Hematopoietic multipotent progenitor cell treated with erythropoietin and hydrocortisone succinate and interleukin-3 and kit ligand, for 8 days (in vitro differentiated cells): ENCODE measurements around the gene CFAP65.

Source experiments
- DNase-seq: peaks from one replicate; pipeline ENCODE4 v3.0.0-alpha.2; 2015

Gene CFAP65

DNA sequence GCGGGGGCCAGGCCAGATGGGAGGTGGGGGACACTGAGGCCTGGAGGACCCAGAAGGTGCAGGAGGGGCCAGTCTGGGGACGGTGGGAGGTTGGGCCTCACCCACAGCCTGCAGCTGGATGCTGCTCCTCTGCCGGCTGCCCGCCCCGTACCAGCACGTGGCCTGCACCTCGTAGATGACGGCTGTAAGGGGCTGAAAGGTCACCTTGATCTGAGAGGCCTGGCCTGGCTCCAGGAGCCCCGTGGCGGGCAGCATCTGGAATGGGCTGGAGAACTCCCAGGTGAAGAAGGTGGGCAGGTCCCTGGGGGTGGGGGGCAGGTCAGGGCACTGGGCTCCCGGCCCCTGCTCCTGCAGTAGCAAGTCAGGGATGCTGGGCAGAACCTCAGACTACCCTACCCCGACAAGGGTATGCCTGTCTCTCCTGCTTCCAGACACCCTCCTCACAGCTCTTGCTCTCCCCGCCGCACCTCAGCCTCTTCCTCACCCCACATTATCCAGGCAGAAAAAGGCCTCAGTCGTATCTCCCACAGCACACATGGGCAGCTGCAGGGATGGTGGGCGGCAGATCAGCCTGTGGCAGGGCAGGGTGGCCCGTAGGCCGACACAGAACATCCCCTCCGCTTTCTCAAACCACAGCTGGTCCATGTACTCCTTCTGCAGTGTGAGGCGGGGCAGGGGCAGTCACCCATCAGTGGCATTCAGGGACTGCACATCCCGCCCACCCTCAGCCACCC, 10.1 kb downstream of the CFAP65 start:
- DNase-seq = no peak

DNA sequence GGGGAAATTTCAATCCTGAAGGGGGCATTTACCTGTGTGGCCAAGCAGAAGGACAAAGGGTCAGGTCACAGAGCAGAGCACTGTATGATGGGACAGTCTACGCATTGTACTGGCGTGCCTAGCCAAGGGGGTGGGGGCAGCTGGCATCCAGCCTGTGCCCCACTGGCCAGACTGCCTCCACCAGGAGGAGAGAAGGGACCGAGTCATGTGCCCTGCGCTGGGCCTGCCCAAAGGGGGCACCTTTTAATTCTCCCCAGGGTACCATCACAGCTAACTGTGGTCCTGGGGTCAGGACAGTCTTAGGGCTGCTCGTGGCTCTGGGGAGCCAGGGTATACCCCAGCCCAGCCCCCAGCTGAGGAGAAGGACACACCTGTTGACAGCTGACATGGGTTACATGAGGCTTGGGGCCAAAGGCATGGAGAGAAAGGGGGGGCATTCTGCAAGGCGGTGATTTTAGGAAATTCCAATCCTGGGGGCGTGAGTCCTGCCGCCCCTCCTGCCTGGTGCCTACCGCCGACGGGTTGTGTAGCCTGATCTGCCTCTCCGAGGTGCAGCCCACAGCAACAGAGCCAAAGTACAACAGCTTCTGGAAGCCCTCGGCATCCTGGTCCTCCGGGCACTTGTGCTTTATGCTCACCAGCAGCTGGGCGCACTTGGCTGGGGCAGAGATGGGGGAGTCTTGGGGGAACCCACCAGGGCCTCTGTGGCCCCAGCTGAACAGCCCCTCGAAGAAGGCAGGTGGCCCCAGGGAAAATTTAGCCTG, 11.0 kb downstream of the CFAP65 start:
- no peak for DNase-seq

DNA sequence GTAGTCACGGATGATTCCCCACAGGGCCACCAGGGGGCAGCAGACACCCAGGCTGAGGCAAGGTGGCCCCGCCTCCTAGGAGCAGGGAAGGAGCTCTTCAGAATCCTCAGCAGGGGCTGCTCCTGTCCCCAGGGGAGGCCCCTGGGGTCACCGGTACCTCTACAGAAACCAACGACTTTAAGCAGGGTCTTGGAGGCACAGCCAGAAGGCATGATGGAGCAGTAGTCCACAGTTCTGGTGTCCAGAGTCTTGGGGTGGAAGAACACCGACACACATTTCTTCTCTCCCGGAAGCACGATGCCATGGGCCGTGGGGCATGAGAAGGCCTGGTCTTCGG, 11.5 kb downstream of the CFAP65 start:
- peak; percentile 75 for DNase-seq

DNA sequence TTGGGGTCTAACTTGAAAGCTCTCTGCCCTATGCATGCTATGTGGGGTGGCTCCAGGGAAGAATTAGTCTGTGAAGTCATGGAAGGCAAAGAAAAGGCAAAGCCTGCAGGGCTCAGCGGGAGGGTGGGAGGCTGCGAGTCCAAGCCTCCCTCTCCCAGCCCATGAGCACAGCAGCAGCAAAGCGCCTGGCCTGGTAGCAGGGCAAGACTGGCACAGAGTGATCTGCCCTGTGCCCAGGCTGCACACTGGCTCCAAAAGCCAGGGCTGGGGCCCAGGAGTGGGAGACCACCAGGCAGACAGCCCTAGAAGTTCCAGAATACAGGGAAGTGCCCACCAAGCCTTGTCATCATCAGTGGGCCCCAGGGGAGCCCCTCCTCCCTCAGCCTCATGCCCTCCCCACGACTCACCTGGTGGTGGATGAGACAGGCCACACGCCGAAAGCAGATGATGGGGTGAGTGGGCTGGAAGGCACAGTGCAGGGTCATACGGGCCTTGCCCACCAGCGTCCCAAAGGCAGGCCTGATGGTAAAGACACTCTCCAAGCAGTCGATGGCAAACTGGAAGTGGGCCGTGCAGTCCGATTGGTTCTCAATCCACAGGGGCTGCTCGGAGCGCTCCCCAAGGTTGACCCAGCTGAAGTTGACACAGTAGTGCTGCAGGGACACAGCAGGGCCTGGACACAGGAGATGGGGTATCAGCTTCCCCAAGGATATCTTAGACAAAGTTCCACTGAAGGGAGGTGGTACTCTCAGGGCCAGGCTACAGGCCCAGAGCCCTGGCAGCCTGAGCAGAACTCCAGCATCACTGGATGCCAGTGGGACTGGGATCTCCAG, 12.1 kb downstream of the CFAP65 start:
- DNase-seq = no peak

DNA sequence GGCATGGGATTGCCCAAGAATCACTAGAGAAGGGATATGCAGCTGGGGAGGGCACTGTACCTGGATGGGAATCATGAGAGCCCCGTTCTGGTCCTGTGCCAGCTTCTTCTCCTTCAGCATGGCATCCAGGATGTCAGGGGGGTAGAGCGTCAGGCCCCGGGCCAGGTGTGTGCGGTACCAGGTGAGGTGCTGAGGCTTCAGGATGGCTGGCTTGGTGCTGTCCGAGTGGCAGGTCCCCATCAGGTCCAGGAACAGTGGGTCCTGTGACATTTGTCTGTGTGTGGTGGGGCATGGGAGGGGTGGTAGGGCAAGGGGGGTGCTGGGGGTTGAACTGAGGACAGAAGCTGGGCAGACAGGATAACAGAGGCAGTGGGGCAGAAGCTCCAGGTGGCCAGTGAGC, 13.2 kb downstream of the CFAP65 start:
- no peak for DNase-seq

DNA sequence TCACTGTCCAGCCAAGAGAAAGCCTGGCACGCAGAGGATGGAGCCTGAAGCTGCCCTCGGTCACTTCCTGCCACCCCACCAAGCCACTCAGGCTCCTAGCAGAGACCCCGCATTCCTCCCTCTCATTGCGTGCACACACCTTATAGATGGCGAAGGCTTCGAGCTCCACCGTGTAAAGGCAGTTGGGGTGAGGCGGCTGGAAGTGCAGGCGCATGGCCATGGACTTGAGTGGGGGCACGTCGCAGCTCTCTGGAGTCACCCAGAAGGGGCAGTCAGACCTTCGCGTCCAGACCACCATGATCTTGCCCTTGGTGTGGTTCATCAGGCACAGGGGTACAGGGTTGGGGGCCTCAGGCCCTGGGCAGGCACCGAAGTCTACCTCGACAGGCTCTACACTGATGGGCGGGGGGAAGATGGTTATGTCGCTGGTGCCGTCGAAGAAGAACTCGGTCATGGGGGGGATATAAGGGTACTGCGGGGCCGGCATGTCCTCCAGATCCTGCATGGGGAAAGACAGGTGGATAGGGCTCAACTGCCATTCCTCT, 13.7 kb downstream of the CFAP65 start:
- no peak for DNase-seq

DNA sequence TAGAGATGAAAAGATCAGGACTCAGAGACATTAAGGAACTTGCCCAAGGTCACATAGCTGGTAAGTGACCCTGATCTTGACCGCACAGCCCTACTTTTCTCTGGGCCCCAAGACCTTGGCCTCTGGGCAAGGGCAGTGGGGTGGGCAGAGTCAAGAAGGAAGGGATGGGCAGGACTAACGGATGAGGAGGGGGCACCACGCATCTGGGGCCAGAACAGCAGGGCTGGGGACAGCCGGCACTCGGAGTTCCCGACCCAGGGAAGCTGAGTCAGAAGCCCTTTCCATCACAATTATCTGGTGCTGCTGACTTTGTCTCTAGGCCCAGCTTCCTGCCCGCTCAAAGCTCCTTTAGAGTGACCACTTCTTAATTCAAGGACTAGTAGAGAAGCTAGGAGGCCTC, 14.4 kb downstream of the CFAP65 start:
- DNase-seq = no peak

DNA sequence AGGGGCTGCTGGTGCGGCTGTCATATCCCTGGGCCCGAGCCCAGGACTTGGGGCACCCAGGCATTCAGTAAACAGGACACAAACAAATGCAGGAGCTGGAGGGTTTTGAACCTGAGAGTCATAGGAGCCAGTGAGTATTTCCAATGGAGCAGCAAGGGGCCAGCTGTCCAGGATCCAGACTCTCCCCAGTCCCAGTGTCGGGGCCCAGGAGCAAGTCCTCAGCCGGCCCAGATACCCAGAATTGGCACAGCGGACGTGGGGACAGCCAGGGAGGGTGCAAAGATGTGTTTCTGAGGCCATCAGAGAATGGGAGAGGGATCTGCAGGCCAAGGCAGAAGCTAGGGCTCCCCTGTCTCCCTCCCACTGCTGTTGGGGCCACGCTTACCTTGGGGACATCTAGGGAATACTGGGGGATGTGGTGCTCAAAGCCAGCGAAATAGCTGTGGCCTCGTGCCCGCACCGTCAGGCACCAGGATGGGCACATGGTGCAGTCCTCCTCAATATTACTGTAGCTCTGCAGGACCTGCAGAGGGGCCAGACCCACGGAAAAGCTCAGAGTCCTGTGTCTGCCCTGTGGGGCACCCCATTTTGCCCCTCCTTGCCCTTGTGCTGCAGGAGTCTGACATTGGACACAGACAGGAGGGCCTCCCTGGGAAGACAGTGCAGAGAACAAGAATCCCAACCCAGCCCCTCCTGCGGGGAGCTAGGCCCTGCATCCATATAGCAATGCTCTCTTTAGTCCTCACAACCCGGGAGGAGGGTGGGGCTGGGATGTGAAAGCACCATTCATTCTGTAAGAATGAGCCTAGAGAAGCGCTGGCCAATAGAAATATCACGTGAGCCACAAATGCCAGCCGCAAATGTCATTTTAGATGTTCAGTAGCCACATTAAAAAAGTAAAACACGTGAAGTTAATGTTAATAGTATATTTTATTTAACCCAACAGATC, 15.4 kb downstream of the CFAP65 start:
- no peak for DNase-seq

DNA sequence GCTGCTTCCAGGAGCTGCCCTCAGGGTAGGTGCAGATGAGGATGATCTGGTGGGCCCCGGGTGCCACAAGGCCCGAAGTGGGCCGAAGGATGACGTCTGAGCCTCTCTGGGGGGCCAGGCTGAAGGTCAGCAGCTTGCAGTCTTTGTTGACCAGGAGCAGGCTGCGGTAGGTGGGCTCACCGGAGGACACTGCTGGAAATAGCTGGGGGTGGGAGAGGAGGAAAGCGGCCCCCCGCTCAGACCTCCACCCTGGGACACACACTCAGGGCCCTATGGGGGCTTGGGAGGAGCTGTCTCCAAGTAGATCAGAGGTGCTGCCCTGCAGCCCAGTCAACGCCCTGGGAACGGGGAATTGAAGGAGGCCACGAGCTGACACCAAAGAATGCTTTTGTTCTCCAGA, 17.3 kb downstream of the CFAP65 start:
- DNase-seq = no peak

DNA sequence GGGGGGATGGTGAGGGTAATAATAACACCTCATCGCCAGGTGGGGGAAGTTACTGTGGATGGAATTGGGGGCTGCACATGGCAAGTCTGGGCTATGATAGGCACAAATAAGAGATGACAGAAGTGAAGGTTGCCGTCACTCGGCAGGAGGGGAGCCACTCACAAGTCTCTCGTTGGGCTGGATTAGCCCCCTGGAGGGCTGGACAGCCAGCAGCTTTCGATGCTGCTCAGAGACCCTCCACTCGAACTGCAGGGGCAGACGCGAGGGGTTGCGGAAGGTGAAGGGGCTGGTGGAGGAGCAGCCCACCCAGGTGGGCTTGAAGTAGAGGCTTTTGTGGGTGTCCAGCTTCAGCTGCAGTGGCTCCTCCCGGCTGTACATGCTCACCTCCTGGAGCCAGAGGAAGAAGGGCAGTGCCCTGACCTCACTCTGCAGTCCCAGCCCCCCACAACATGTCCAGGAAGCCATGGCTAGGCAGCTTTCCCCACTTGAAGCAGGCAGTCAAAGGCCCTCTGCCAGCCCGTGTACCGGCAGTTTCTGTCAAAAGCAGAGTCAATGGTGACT, 18.2 kb downstream of the CFAP65 start:
- DNase-seq = no peak

DNA sequence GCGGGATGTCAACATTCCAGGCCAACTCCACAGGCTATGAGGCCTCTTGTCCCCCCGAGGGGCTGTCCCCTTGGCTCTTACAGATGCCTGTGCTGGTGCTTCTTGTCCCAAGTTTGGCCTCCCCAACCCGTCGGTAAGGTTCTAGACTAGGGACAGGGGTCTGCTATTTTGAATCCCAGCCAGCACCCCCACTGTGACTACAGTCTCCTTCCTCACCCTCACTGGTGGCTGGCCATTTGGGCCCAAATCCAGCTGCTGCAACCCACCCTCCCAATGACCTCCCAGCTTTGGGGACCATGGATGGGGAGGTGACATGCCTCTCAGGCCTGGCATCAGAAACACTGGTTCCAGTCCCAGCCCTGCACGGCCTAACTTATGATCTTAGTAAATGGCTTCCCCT, 18.7 kb downstream of the CFAP65 start:
- DNase-seq = no peak

DNA sequence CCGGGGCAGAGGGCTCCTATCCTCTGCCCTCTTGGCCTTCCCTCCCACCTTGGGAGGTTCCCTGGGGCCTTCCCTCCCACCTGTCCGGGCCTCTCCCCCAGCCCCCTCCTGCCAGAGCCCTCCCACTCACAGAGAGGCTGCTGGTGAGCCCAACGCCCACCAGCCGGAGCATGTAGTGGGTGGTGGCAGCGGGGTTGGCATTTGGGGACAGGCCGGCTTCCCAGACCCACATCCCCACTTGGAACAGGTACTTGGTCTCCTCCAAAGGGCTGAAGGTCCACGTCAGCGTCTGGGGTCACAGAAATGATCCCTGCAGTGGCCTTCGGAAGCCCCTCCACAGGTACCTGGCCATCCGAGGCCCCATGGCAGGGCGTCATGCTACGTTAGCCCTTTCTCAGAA, 19.3 kb downstream of the CFAP65 start:
- DNase-seq = no peak

DNA sequence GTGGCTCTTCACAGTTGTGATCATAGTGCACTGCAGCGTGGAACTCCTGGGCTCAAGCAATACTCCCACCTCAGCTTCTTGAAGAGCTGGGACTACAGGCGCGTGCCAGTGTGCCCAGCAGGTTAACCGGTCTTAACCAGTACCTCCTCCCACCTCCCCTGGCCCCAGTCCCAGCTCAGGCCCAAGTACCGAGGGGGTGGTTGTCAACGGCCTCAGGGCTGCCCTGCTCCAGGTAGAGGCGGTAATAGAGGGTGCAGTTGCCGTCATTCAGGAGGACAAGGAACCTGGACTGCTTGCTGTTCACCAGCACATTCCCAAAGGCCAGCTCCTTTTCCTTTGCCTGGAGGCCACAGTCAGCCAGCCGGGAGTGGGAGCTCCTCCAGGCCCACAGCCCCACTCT, 19.7 kb downstream of the CFAP65 start:
- no peak for DNase-seq

DNA sequence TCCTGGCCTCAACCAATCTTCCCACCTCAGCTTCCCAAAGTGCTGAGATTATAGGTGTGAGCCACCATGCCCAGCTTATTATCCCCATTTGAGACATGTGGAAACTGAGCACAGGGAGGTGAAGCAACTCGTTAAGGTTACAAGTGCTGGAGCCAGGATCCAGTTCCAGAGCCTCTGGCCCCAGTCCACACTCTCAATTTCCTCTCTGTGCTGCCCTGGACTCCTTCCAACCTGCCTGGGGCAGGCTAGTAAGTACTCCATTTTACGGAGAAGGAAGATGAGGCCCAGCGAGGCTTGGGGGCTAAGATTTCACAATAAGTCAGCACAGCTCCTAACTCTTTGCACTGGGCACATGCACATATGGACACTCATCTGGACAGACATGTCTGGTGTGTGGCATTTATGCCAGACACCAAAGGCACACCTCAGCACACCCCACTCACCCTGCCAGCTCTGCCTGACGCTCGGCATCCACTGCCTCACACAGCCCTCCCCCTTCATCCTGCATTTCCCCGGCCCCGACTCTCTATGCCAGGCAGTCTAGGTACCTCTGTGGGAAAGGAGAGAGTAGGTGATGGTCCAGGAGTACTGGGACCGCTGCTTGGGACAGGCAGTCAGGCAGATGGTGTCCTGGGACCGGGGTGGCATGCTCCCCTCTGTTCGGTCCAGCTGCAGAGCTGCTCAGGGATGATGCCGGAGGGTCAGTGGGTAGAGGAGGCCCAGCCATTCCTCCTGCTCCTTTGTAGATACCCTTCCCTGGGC, 20.5 kb downstream of the CFAP65 start:
- DNase-seq = no peak

DNA sequence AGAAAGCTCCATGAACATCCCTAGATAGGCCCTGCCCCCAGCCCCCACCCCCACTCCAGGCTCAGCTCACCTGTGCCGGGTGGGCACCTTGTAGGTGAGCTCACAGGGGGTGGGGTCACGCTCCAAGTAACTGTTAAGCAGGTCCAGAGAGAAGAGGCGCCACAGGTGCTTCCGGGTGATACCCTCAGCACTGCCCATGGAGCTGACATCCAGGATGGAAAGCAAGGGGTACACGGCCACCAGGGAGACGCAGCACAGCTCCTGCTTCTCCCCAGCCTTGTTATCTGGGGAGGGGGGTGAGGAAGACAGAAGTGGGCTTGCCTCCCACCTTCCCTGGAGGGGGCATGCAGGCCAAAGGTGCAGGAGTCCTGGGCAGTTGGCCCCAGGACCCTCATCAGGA, 21.9 kb downstream of the CFAP65 start:
- no peak for DNase-seq

DNA sequence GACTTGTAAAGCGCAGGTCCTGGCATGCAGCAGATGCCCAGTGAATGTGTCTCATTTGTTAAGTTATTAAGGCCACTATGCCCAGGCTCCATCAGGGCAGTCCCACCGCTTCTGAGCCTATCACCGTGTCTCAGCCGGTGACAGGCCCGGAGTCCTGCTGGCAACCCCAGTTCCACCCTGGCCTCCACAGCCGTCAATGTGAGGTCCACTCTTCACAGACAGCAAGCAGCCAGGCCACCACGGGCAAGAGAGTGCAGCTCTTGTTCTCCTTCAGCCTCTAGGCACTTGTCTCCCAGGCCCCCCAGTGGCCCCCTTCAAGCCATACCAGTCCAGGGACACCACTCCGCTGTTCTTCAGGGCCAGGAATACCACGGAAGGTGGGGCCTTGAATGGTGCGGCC, 22.6 kb downstream of the CFAP65 start:
- no peak for DNase-seq

DNA sequence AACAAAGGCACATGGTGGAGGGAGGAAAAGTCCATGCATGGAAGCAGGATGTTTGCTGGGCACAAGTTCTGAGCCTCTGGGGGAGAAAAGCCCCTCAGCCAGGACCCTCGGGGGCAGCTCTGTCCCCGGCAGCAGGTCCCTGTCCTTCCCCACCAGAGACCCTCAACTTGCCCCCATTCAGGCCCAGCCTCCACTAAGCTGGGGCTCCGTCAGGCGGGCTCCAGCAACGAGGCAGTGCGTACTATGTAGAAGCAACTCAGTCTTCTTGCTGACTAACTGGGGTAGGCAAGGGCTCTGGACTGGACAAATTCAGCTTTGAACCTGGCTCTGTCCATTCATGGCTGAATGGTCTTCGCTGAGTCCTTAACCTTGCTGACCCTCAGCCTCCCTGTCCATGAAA, 23.0 kb downstream of the CFAP65 start:
- no peak for DNase-seq

DNA sequence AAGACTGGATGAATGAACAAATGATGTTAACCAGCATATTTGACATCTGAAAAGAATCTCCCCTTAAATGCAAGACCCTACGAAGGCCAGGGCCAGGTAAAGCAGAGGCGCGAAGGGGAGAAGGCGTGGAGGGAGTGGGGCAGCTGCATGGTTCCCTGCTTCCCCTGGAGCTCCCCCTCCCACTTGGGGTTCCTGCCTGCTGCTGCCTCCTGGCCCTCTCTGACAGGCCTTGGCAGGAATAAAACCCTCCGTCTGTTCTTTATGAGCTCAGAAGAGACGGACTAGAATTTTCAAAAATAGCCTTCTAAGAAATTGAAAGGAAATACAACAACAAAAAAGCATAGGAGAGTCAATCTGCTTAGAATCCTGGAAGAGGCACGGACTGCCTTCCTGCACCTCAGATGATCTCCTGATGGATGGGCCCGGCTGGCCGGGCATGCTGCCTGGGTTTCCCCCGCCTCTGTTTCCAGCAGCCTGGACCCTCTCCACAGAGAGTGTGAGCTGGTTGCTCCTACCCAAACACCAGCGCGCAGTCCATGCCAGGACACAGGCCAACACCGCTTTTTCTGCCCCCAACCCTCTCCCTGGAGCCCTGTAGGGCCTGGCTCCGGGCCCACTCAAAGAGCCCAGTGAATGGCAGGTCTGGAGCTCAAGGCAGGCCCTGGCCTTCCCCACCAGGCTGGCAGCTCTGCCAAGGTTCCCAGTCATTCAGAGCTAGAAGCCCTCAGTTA, 23.9 kb downstream of the CFAP65 start:
- no peak for DNase-seq

DNA sequence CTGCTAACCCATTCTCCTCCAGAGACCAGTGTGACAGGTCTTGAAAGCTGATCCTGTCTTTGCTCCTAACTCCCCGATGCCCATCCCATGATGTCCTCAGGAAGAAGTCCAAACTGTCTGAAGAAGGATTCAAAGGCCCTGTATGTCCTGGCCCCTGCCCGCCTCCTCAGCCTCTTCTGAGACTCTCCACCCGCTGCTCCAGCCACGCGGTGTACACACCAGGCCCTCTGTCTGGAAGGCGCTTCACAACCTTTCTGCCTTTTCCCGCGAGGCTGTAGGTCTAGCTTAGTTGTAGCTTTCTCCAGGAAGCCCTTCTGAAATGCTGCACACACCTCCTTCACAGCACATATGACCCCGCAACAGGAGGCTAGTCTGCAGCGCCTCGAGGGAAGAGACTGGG, 24.6 kb downstream of the CFAP65 start:
- no peak for DNase-seq

DNA sequence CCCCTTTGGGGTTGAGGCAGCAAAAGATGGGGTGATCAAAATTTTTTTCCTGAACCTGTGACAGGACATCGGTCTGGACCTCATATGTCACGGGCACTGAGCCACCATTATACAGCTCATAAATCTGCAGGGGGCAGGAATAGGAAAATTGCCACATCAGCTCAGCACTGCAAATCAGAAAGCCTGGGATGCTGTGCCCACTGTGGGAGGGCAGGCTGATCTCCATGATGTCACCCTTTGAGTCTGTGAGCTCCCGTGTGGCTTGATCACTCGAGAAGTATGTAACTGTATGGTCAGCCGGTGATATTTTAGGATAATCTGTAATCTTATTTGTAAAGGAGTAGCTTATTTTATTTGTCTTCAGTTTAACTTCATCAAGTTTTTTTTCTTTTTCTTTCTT, 30.4 kb downstream of the CFAP65 start:
- no peak for DNase-seq
